Hepatocyte (in vitro differentiated cells): ENCODE measurements around the gene MRPL53.

Source experiments
- EZH2 ChIP-seq: fragments of 200-600 bp; sonication (generic); IDR thresholded peaks from 2 replicates; pipeline ENCODE4 v1.6.1; 2016; ENCODE audit warnings: antibody characterized with exemption, mild to moderate bottlenecking, borderline replicate concordance
- EZH2phosphoT487 ChIP-seq: fragments of 200-600 bp; sonication (generic); IDR thresholded peaks from one replicate; pipeline ENCODE4 v1.6.1; 2018; ENCODE audit warnings: antibody characterized with exemption, mild to moderate bottlenecking, low read depth, moderate library complexity; ENCODE audit not compliant: unreplicated experiment, severe bottlenecking
- TF ChIP-seq, protein P1 (sequence below): fragments of 200-600 bp; sonication (generic); IDR thresholded peaks from 2 replicates; pipeline ENCODE4 v1.5.1; 2016; ENCODE audit warnings: antibody characterized with exemption, mild to moderate bottlenecking; ENCODE audit not compliant: poor library complexity

DNA sequence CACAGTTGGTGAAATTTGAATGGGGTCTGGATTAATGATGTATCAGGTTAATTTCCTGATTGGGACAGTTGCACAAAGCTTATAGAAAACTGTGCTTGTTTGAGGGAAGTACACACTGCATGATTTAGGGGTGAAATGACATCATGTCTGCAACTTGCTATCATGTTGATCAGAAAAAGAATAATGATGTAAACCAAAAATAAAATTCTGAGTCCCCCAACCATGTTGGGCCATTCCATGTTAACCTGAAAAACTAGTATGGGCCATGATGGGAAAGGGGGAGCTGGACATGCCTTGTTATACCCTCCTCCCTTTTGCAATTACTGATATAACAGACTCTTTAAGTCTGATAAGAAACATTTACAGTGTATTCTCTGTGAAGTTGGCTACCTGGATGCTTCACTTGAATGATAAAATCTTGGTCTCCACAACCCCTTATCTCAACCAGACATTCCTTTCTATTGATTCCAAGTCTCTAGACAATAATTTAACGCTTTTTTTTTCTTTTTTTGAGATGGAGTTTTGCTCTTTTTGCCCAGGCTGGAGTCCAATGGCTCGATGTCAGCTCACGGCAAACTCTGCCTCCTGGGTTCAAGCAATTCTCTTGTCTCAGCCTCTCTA lies 21.8 kb downstream of the MRPL53 start:
- TF ChIP-seq EZH2phosphoT487 (no peak), EZH2 (no peak)
- TF ChIP-seq, protein P1, sequence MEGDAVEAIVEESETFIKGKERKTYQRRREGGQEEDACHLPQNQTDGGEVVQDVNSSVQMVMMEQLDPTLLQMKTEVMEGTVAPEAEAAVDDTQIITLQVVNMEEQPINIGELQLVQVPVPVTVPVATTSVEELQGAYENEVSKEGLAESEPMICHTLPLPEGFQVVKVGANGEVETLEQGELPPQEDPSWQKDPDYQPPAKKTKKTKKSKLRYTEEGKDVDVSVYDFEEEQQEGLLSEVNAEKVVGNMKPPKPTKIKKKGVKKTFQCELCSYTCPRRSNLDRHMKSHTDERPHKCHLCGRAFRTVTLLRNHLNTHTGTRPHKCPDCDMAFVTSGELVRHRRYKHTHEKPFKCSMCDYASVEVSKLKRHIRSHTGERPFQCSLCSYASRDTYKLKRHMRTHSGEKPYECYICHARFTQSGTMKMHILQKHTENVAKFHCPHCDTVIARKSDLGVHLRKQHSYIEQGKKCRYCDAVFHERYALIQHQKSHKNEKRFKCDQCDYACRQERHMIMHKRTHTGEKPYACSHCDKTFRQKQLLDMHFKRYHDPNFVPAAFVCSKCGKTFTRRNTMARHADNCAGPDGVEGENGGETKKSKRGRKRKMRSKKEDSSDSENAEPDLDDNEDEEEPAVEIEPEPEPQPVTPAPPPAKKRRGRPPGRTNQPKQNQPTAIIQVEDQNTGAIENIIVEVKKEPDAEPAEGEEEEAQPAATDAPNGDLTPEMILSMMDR, result no peak
